ENCODE results near the gene TCF4.
"Not testable (repeated sequence)": the region's sequence is repeated elsewhere in the genome, so short reads cannot be mapped to it uniquely, and the experiment has no call there.

The TCF4 gene

GRCh38 chr18:55473560-55473959 lies 114.4 kb downstream of the TCF4 start:
- DNase-seq (ENCODE audit: low read depth) = no peak
- no peak for TF ChIP-seq CTCF (IDR thresholded peaks at IDR 0.05; ENCODE audit: insufficient read depth, low read depth, low read length, missing control alignments)
- no peak overlapping the region for H3K4me3 ChIP-seq (ENCODE audit: low read length)

- no peak for DNase-seq (ENCODE audit: low read depth)
- H3K4me3 ChIP-seq (ENCODE audit: low read length) = no peak overlapping the region
- TF ChIP-seq CTCF (IDR thresholded peaks at IDR 0.05; ENCODE audit: insufficient read depth, low read depth, low read length, missing control alignments) = no peak
These were observed 114.9 kb downstream of the TCF4 start for GRCh38 chr18:55473058-55473457.

GRCh38 chr18:55470826-55471225 lies 117.2 kb downstream of the TCF4 start:
- no peak for DNase-seq (ENCODE audit: low read depth)
- no peak overlapping the region for H3K4me3 ChIP-seq (ENCODE audit: low read length)
- TF ChIP-seq CTCF (IDR thresholded peaks at IDR 0.05; ENCODE audit: insufficient read depth, low read depth, low read length, missing control alignments) = no peak

- H3K4me3 ChIP-seq (ENCODE audit: low read length); DNase-seq (ENCODE audit: low read depth): not testable (repeated sequence)
These were observed 118.9 kb downstream of the TCF4 start for GRCh38 chr18:55469134-55469533.

GRCh38 chr18:55466789-55467188 lies 121.2 kb downstream of the TCF4 start:
- DNase-seq (ENCODE audit: low read depth) = no peak
- no peak overlapping the region for H3K4me3 ChIP-seq (ENCODE audit: low read length)
- no peak for TF ChIP-seq CTCF (IDR thresholded peaks at IDR 0.05; ENCODE audit: insufficient read depth, low read depth, low read length, missing control alignments)

GRCh38 chr18:55465313-55465712 lies 122.7 kb downstream of the TCF4 start:
- no peak for TF ChIP-seq CTCF (IDR thresholded peaks at IDR 0.05; ENCODE audit: insufficient read depth, low read depth, low read length, missing control alignments)
- DNase-seq (ENCODE audit: low read depth) = no peak
- no peak overlapping the region for H3K4me3 ChIP-seq (ENCODE audit: low read length)

- no peak for DNase-seq (ENCODE audit: low read depth)
- H3K4me3 ChIP-seq (ENCODE audit: low read length) = no peak overlapping the region
- no peak for TF ChIP-seq CTCF (IDR thresholded peaks at IDR 0.05; ENCODE audit: insufficient read depth, low read depth, low read length, missing control alignments)
These were observed 123.4 kb downstream of the TCF4 start for GRCh38 chr18:55464581-55464980.

GRCh38 chr18:55462652-55463051 lies 125.3 kb downstream of the TCF4 start:
- DNase-seq (ENCODE audit: low read depth) = no peak
- no peak overlapping the region for H3K4me3 ChIP-seq (ENCODE audit: low read length)
- TF ChIP-seq CTCF (IDR thresholded peaks at IDR 0.05; ENCODE audit: insufficient read depth, low read depth, low read length, missing control alignments) = no peak

Data from epithelial cell of esophagus (primary cell).